C4-2B (cell line): ENCODE data around the gene MMP15.

Source experiments
- H3K27ac ChIP-seq: fragments of 450-650 bp; 2 replicates; pipeline ENCODE4 v1.5.1; 2017
- ZFX ChIP-seq: fragments of 450-650 bp; IDR thresholded peaks from 2 replicates; pipeline ENCODE4 v1.6.1; 2017
- TF ChIP-seq, protein P1 (sequence below): fragments of 450-650 bp; conservative IDR thresholded peaks from 2 replicates; pipeline ENCODE4 v1.5.1; 2017; ENCODE audit warnings: mild to moderate bottlenecking

MMP15 gene

DNA sequence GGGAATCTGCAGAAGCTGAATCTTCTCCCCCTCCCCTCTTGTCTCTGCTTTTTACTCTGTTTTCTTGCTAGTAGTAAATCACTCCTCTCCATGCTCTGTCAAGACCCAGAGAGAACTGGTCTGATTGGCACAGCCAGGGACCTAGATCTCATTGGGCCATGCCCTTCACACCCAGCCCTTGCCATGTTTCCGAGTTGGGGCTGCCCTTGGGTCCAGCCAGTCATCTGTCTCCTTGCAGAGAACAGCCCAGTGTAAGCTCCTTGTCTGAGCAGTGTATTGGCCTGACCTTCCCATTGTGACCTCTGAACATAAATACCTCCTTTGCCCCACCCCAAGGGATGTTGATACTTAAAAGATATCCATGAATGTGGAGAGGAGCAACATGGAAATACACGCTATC is 3.9 kb downstream of the MMP15 start:
- TF ChIP-seq ZFX, result no peak
- TF ChIP-seq, protein P1, sequence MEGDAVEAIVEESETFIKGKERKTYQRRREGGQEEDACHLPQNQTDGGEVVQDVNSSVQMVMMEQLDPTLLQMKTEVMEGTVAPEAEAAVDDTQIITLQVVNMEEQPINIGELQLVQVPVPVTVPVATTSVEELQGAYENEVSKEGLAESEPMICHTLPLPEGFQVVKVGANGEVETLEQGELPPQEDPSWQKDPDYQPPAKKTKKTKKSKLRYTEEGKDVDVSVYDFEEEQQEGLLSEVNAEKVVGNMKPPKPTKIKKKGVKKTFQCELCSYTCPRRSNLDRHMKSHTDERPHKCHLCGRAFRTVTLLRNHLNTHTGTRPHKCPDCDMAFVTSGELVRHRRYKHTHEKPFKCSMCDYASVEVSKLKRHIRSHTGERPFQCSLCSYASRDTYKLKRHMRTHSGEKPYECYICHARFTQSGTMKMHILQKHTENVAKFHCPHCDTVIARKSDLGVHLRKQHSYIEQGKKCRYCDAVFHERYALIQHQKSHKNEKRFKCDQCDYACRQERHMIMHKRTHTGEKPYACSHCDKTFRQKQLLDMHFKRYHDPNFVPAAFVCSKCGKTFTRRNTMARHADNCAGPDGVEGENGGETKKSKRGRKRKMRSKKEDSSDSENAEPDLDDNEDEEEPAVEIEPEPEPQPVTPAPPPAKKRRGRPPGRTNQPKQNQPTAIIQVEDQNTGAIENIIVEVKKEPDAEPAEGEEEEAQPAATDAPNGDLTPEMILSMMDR, result no peak
- peak overlapping the region; percentile 98 for H3K27ac ChIP-seq

DNA sequence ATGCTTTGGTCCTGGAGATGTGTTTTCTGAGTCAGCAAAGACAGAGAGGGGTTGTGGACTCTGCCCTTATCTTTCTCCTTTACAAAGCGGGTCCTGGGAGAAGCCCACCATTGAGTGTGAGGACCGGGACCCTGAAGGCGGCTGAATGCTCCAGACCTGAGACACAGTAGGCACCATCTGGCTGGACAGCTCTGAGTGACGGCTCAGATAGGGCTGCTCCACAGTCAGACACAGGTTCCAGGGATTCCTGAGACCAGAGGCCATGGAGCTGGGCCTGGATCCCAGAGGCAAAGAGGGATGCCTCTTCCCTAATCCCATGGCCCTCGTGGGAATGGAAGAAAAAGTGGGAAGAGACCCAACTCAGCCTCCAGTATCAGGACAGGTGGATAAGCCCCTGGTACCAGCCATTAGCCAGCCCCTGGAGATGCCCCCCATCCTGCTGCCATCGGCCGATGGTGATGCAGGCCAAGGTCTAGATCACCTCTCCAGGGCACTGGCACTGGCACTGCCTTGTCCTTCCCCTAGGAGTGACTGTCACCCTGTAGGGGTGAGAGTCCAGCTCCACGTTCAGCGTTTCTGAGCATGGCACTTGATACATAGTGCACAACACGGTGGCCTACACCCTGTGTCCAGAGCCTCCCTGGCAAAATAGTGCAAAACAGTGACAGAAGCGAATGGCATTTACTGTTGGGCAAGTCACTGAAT is 4.7 kb downstream of the MMP15 start:
- peak overlapping the region; percentile 98 for H3K27ac ChIP-seq
- TF ChIP-seq, protein P1, result no peak
- TF ChIP-seq ZFX, result no peak

DNA sequence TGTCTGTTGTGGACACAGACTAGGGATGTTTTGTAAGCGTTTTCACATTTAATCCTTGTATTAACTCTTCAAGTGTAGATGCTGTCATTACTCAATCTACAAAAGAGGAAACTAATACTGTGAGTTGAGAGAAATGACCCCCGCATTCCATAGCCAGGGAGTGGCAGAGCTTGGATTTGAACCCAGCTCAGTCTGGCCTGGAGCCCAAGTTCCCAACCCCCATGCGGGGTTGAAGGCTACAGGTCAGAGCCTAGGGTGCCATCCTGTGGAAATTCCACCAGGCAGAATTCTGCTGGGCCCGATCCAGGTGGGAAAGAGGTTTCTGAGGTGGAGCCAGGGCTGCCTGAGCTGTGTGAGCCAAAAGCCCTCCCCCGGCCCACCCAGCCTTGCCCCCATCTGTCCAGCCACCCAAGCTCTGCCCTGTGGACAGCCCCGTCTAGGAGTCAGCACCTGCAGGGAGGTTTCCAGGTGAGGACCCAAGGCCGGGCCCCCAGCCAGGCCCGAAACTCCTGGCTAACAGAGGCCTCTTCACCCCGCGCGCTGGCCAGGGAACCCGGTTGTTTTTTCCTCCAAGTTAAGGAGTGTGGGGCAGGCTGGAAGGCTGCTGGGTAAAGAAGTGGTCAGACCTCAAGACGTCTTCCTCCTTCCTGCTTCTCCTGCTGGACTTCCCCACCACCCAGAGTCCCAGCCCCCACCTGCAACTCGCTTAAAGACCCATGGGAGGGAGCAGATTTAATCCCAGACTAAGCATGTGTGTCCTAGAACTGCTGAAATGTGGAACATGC is 5.7 kb downstream of the MMP15 start:
- peak overlapping the region; percentile 98 for H3K27ac ChIP-seq
- no peak for TF ChIP-seq ZFX
- TF ChIP-seq, protein P1, result no peak

DNA sequence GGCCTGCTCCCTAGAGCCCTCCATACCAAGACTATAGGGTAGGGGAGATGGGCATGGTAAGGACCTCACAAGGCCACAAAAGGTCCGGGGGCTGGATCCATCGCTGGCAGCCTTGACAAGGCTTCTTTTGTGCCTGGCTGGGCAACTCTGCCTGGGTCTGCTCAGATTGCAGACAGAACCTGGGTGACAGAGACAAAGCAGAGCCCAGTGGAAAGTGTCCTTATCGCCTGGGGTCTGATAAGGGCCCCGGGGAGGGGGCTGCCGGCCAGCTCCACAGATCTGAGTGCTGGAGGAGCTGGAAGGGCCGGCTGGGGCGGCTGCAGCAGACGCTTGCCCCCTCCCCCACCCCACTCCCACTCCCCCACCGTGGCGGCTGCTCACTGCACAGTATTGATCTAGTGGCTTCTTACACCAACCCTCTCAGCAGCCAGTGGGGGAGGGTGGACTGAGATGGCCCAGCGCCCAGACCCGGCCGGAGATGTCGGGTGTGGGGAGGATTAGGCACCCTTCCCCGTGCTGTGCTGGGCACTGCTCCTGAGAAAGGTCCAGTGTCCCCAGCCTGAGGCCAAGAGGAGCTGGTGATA is 7.2 kb downstream of the MMP15 start:
- TF ChIP-seq, protein P1, result no peak
- TF ChIP-seq ZFX, result no peak
- peak overlapping the region; percentile 98 for H3K27ac ChIP-seq

DNA sequence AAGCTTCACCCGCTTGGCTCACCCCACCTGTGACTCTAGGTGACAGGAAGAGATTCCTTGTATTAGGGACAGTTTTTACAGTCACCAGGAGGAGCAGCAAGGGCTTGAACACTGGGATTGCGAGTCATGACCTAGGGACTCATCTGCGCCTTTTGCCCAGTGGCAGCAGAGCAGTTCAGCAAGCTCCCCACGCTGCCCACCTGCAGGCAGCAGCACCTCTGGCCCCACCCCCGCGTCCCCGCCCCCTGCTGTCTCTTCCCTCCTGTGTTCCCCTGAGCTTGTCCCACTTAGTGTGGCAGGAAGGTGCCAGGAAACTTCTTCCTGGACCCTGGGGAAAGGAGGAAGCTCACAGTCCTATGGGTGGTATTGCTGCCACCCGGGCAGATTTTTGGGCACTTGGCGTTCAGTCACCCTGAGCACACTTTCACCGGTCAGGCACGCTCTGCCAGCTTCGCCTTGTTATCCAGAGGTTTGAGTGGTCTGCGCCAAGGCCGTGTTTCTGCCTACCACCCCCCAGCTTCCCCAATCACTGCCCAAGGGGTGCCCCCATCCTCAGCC is 8.7 kb downstream of the MMP15 start:
- peak overlapping the region; percentile 98 for H3K27ac ChIP-seq
- TF ChIP-seq, protein P1, result no peak
- no peak for TF ChIP-seq ZFX

DNA sequence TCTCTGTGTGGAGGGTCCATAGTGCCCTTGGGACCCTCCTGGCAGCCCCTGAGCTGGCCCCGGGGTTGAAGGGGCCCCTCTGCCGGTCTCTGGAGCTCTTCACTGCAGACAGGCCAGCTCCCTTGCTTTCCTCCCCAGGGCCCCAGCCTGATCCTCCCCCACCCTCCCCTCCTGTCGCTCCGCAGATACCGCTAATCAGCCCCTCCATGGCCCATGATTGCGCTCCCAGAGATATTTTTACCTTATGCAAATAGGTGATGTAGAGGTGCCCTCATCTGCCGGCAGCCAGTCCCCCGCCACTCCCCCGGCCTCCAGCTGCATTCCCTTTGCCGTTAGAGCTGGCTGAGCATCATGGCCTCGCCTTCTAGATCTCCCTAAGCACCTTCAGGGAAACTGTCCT is 9.2 kb downstream of the MMP15 start:
- TF ChIP-seq, protein P1, result no peak
- no peak for TF ChIP-seq ZFX
- no peak overlapping the region for H3K27ac ChIP-seq
